ENCODE data around the gene MROH9. TPM values are rescaled to one million over a fixed set of nuclear protein-coding genes. Genes with fewer than 3 reads are reported as not detected.

The MROH9 gene
- total and polyA plus RNA-seq, 9 of the 15 experiments (the other 6 are each of a cell fraction or from before 2014, with no cell fraction given) = not detected

DNA sequence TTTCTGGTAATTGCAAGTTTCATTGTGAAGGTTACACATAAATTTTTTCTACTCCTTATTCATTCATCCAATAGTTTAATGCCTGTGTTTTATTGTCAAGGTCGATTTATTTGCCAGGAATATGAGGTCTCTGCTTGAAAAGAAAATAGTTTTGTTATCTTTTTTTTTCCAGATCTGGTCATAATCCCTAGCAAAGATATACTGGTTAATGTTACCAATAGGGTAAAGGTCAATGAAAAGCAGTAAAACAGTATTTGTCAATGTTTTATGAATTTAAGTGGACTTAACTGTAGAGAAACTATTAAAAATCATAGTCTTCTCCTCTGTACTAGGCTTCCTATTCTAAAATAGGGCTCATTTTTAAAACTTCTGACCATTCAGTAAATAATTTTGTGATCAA lies 147.3 kb downstream of the MROH9 start (continued):
- TF ChIP-seq NFXL1 (CRISPR knock-in tag; IDR thresholded peaks at IDR 0.05) = no peak

DNA sequence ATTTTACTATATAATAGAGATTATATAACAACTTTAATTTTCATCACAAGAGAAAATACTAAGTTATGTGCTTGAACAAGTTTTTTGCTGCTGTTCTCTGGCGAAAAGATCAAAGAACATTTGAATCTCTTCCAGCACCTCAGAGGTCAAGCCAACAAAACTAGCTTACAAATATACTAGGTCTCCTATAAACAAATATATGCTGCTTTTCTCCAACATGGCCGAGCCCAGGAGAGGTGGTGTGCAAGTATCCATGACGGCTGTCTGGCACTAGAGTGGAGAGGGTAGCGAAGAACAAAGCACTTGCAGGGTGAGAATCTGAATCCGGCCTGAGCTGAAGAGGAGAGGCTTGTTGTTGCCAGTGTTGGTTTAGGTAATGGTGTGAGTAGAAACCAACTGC lies 147.9 kb downstream of the MROH9 start:
- ChIA-PET POLR2A (no interaction called here), CTCF (ENCODE audit: low intra/inter-chr PET ratio) (no interaction called here)
- Histone ChIP-seq H3K27ac (ENCODE audit: extremely low read depth, low read depth, low read length) (no peak overlapping the region), H3K9me3 (replicated peaks; ENCODE audit: control insufficient read depth, insufficient read depth, low read depth, low read length) (no peaks in the 10 kb centered on the region), H3K4me3 (no peak overlapping the region), H3K9me1 (ENCODE audit: control insufficient read depth, insufficient read depth, low read length) (no peaks in the 10 kb centered on the region), H3K4me2 (ENCODE audit: insufficient read depth, low read length) (no peak overlapping the region), H3K36me3 (ENCODE audit: control insufficient read depth, insufficient read depth, low read length) (no peaks in the 10 kb centered on the region), H3K4me1 (replicated peaks in 1 of 2; ENCODE audit: control insufficient read depth in 2 of 2, insufficient read depth in 2 of 2, low read length in 2 of 2) (no peaks in the 10 kb centered on the region), H2AFZ (ENCODE audit: low read depth, low read length) (no peak overlapping the region), H3K9ac (ENCODE audit: insufficient read depth in 1 of 2, low read depth in 2 of 2, low read length in 2 of 2) (no peak overlapping the region), H4K20me1 (replicated peaks; ENCODE audit: control insufficient read depth, insufficient read depth, low read length) (no peaks in the 10 kb centered on the region), H3K79me2 (ENCODE audit: control insufficient read depth, insufficient read depth, low read length) (no peaks in the 10 kb centered on the region), H3K27me3 (ENCODE audit: control insufficient read depth in 2 of 2, insufficient read depth in 2 of 2, low read length in 2 of 2) (no peaks in the 10 kb centered on the region)
- no TSS peak for BruUV-seq (replicated peaks)
- in situ Hi-C loops (cut with MboI) (no loop called here), intact Hi-C loops (cut with micrococcal nuclease) (no loop called here)
- FAIRE-seq = no peak
- 1% methylated on average over 5 of the region's 5 CpGs for WGBS (ENCODE audit: insufficient coverage, low coverage, missing lambda C conversion rate)
- no peak for DNase-seq (ENCODE audit: extremely low read depth in 1 of 4, low spot score in 3 of 4)
- ATAC-seq = no peak
- no peak for TF ChIP-seq RAD21 (CRISPR knock-in tag; conservative IDR thresholded peaks at IDR 0.05 in 1 of 2, IDR thresholded peaks at IDR 0.05 in 1 of 2)
- TF ChIP-seq, protein P1, sequence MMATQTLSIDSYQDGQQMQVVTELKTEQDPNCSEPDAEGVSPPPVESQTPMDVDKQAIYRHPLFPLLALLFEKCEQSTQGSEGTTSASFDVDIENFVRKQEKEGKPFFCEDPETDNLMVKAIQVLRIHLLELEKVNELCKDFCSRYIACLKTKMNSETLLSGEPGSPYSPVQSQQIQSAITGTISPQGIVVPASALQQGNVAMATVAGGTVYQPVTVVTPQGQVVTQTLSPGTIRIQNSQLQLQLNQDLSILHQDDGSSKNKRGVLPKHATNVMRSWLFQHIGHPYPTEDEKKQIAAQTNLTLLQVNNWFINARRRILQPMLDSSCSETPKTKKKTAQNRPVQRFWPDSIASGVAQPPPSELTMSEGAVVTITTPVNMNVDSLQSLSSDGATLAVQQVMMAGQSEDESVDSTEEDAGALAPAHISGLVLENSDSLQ (IDR thresholded peaks at IDR 0.05) = no peak
- no peak for TF ChIP-seq DPF2 (IDR thresholded peaks at IDR 0.05)
- TF ChIP-seq, protein P2, sequence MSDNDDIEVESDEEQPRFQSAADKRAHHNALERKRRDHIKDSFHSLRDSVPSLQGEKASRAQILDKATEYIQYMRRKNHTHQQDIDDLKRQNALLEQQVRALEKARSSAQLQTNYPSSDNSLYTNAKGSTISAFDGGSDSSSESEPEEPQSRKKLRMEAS (CRISPR knock-in tag; IDR thresholded peaks at IDR 0.05) = no peak
- TF ChIP-seq MEF2A (IDR thresholded peaks at IDR 0.05; ENCODE audit: control insufficient read depth, low read depth, low read length) = no peak
- no peak for TF ChIP-seq HDAC3 (IDR thresholded peaks at IDR 0.05; ENCODE audit: borderline replicate concordance, partially characterized antibody)
- no peak for TF ChIP-seq TRIM24 (IDR thresholded peaks at IDR 0.05)
- TF ChIP-seq ZNF354B (CRISPR knock-in tag; IDR thresholded peaks at IDR 0.05) = no peak
- TF ChIP-seq ZNF384 (IDR thresholded peaks at IDR 0.05; ENCODE audit: low read depth, low read length) = no peak
- TF ChIP-seq ZNF583 (CRISPR knock-in tag; IDR thresholded peaks at IDR 0.05) = no peak
- TF ChIP-seq, protein P3, sequence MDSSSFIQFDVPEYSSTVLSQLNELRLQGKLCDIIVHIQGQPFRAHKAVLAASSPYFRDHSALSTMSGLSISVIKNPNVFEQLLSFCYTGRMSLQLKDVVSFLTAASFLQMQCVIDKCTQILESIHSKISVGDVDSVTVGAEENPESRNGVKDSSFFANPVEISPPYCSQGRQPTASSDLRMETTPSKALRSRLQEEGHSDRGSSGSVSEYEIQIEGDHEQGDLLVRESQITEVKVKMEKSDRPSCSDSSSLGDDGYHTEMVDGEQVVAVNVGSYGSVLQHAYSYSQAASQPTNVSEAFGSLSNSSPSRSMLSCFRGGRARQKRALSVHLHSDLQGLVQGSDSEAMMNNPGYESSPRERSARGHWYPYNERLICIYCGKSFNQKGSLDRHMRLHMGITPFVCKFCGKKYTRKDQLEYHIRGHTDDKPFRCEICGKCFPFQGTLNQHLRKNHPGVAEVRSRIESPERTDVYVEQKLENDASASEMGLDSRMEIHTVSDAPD (CRISPR knock-in tag; IDR thresholded peaks at IDR 0.05) = no peak
- TF ChIP-seq BRF1 (IDR thresholded peaks at IDR 0.05; ENCODE audit: borderline replicate concordance, extremely low read depth, insufficient read length) = no peak
- TF ChIP-seq RCOR1 (IDR thresholded peaks at IDR 0.05; ENCODE audit: borderline replicate concordance in 1 of 2, low read depth in 2 of 2, low read length in 2 of 2) = no peak
- TF ChIP-seq PHF8 (IDR thresholded peaks at IDR 0.05; ENCODE audit: borderline replicate concordance, low read length) = no peak

Data from K562 (cell line).